Umbilical cord (tissue), 2 donors: ENCODE results near the gene SMIM10L1. TPM values are rescaled to one million over a fixed set of nuclear protein-coding genes. Genes with fewer than 3 reads are reported as not detected.

Experiments used
- DNase-seq: peaks from one replicate; pipeline ENCODE4 v3.0.0-alpha.2; 2015; ENCODE audit warnings: low spot score
- total RNA-seq: library from RNA; depleted of rRNA; stranded (reverse); fragments of >200 nt; gene quantifications from one replicate; pipeline ENCODE4 v1.2.3, GENCODE V29; 2014; ENCODE audit warnings: low replicate concordance; ENCODE audit not compliant: insufficient read depth

SMIM10L1 gene
- total RNA-seq, 1 donor from 2014 or later, result 12.5 TPM

DNA sequence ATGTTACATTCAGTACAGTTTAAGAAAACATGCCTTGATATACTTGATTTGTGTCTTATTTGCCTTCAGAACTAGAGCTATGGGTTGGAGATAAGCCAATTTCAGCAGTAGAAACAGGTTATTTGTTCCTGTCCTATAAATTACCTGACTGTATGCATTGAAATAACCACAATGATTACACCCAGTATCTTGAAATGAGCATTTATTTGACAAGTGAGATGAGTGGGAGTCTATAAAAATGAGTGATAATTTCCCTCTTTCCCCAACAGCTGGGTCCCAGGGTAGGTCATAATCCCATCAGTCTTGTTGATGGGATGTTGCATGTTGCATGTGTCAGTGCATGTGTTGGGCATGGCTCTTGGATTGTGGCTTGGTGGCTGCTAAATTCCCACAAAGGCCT lies 12.0 kb downstream of the SMIM10L1 start:
- no peak for DNase-seq

DNA sequence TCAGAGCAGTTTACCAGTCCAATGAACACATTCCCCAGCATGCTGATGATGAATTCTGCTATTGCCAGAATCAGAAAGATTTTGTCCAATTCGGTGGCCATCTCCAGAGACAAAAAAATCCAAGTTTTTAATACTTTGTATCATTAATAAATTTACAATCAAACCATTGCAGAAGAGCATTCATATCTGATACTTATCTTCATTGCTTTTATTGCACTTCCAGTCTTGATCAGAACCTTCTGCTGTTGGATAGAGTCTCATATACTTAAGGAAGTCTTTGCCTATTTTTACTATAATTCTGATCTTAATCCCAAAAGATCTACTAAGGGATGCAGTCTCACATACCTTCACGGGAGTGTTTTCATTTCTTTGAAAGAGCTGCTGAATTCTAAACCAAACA lies 15.8 kb downstream of the SMIM10L1 start, which contains the start of gene TAS2R42:
Gene TAS2R42 (minus strand): TSS at position 101 of the 400 bp plus-strand sequence. CDS start 0 bp downstream, at position 101.
- no peak for DNase-seq

DNA sequence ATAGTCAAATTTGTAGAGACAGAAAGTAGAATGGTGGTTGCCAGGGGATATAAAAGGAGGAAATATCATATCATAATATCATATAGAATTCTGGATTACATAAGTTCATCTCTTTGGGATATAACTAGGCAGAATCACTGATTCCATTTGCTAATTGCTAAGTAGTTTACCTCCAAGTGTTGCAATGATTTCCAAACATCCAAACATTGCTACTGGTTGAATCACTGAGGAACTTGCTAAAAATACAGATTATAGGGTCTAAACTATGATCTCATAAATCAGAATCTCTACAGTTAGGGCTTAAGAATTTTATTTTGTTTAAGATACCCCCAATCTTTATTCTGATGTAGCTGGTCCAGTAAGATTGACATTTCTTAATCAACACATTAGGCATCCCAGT lies 31.8 kb downstream of the SMIM10L1 start:
- no peak for DNase-seq

DNA sequence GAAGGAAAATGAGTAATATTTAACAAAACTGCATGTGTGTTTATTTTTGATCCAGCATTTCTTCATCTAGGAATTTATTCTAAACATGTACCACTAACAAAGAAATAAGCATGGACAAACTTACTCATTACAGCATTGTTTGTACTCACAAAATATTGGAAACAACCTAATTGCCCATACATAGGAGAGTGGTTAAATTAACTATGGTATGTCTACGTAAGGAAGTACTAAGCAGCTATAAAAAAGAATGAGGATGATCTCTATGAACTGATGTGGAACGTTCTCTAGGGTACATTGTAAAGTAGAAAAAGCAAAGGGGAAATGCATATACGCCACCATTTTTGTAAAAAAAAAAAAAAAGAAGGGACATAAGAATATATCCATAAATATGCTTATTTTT lies 33.2 kb downstream of the SMIM10L1 start:
- no peak for DNase-seq

DNA sequence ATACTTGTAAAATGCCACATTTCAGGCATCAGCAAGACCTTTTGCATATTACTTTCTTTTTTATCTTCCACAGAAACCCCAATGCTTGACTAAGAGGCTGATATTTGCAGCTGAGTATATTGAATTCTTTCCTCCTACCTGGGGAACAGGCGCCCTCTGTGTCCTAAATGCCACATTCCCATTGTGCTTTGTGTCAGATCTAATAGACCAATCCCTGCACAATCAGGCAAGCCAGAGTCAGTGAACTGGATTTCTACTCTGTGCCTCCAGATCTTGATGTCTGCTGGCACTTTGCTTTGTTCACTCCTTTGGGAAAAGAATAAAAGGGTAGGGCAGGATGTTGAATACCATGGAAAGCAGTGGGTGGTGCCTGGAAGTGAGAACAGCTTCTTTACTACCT lies 38.1 kb downstream of the SMIM10L1 start:
- no peak for DNase-seq

Other genes starting within 250 kb of the SMIM10L1 start
- gene PRH2, start 242.0 kb upstream of the SMIM10L1 start, total RNA-seq, result 1.4 TPM
- gene TAS2R14, start 231.9 kb upstream of the SMIM10L1 start, total RNA-seq, result 21.4 TPM
- 5.8 TPM for gene TAS2R50, start 184.3 kb upstream of the SMIM10L1 start, total RNA-seq
- 8.2 TPM for gene TAS2R20, start 172.9 kb upstream of the SMIM10L1 start, total RNA-seq
- gene TAS2R19, start 148.6 kb upstream of the SMIM10L1 start, total RNA-seq, result 21.9 TPM
- gene TAS2R31, start 139.8 kb upstream of the SMIM10L1 start, total RNA-seq, result 32.5 TPM
- gene TAS2R46, start 108.9 kb upstream of the SMIM10L1 start, total RNA-seq, result 17.3 TPM
- 1.4 TPM for gene TAS2R43, start 78.9 kb upstream of the SMIM10L1 start, total RNA-seq
- 22.4 TPM for gene TAS2R30, start 36.5 kb upstream of the SMIM10L1 start, total RNA-seq
- 2.4 TPM for gene TAS2R42, start 15.7 kb downstream of the SMIM10L1 start, total RNA-seq
- gene PRB3, start 98.5 kb downstream of the SMIM10L1 start, total RNA-seq, result not detected
- not detected for gene PRB4, start 139.2 kb downstream of the SMIM10L1 start, total RNA-seq
- not detected for gene PRB2, start 224.4 kb downstream of the SMIM10L1 start, total RNA-seq